Measurements from ENCODE around the gene AIF1.
A peak's percentile ranks its signal among the peaks of the same experiment; 100 is the strongest.
"Not testable (repeated sequence)": the region's sequence is repeated elsewhere in the genome, so short reads cannot be mapped to it uniquely, and the experiment has no call there.

AIF1 gene

DNA sequence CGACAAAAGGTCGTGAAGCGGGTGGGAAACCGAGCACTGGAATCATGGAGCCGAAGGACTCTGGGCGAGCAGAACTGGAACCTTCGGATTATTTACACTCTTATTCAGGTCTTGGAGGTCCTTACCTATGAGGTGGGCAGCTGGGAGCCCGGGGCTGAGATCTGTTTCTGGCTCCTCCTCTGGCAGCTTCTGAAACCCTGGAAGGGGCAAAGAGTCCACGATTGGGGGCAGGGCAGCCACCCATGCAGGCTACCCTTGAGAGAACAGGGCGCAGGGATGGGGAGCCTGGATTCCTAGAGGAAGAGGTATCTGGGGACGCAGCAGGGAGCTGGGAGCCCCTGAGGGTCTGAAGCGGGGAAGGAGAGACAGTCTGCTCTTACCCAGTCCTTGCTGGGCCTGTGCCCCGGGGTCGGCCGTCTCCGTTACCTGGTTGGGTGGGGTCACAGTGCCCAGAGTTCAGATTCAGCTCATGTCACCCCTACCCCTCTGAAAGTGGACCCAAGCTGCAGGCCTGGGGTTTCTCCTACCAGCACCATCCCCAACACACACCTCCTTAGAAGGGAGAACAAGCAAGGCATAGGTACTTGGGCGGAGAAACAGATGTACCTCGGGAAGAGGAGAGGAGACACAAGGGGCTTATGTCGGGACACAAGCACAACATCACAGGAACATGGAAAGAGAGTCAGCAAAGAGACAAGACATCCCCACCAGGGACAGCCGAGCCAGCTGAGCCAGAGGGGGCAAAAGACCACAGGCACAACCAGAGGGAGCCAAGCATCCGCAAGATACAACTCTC, 33.4 kb upstream of the AIF1 start:
- Histone ChIP-seq H3K9ac (ENCODE audit: low read depth in 1 of 2, low read length in 2 of 2) (peak overlapping the region; percentile 71 to 99), H3K4me3 (ENCODE audit: low read depth in 1 of 2, low read length in 2 of 2) (peak overlapping the region; percentile 91 to 92)

DNA sequence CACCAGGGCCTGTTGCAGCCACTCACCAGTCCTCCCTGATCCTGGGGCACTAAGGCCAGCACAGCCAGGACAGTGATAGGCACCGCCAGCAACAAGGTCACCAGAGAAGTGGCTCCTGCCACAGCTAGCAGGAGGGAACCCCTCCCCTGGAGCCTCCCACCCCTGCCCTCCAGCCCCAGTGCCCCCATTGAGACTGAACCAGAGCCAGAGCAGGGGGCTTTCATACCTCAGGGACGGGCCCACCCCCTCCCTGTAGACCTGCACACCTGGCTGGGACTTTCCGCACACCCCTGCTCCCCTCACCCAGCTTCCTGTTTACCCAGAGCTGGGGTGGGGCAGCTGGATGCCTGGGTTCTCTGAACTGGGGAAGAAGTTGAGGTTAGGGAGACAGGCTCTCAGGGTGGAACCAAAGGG, 32.8 kb upstream of the AIF1 start, which contains the start of gene LTB:
TSS of gene LTB (minus strand) at position 195 of the 414 bp plus-strand sequence. CDS start at position 188, 7 bp downstream.
- Histone ChIP-seq H3K27ac (ENCODE audit: low read depth, low read length) (peak within 1 kb of the TSS; percentile 64), H3K27me3 (ENCODE audit: control insufficient read depth in 1 of 2, insufficient read depth in 2 of 2, low read length in 2 of 2) (peaks cover 0 to 5% of the 10 kb centered on the region in 2 donors), H3K4me3 (ENCODE audit: low read depth in 1 of 2, low read length in 2 of 2) (peak within 1 kb of the TSS; percentile 91 to 92), H3K9ac (ENCODE audit: low read depth in 1 of 2, low read length in 2 of 2) (peak within 1 kb of the TSS; percentile 71 to 99), H3K36me3 (ENCODE audit: control insufficient read depth in 1 of 2, insufficient read depth in 2 of 2, low read length in 2 of 2) (no peaks in the 10 kb centered on the region), H3K4me1 (ENCODE audit: control insufficient read depth in 1 of 2, insufficient read depth in 2 of 2, low read length in 2 of 2) (peaks cover 17 to 28% of the 10 kb centered on the region in 2 donors), H3K9me3 (ENCODE audit: control insufficient read depth in 1 of 2, low read length in 2 of 2) (no peaks in the 10 kb centered on the region)

More for the DNA sequence above, 33.4 kb upstream of the AIF1 start:
- H3K27me3 ChIP-seq (ENCODE audit: control insufficient read depth in 1 of 2, insufficient read depth in 2 of 2, low read length in 2 of 2): peaks cover 0 to 5% of the 10 kb centered on the region in 2 donors
- H3K36me3 ChIP-seq (ENCODE audit: control insufficient read depth in 1 of 2, insufficient read depth in 2 of 2, low read length in 2 of 2): no peaks in the 10 kb centered on the region
- no peaks in the 10 kb centered on the region for H3K9me3 ChIP-seq (ENCODE audit: control insufficient read depth in 1 of 2, low read length in 2 of 2)
- H3K27ac ChIP-seq (ENCODE audit: low read depth, low read length): peak overlapping the region; percentile 64
- H3K4me1 ChIP-seq (ENCODE audit: control insufficient read depth in 1 of 2, insufficient read depth in 2 of 2, low read length in 2 of 2): peaks cover 17 to 28% of the 10 kb centered on the region in 2 donors

DNA sequence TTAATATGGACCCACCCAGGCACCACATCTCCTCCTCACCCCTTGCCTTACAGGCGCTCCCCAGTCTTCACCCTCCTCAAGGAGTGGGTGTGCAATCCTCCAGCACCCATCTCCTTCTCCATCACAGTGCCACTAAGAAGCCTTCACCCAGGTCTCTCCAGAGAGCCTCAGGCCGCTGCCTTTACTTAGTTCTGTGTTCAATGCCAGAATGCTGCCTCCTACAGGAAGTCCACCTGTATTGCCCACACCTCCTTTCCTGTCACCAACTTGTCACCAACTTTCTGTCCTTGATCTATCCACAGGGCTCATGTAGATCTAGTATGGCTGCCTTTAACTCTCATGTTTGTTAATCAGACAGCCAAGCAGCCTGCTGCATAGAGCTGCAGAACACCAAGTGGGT, 29.5 kb upstream of the AIF1 start:
- no peak overlapping the region for H3K27ac ChIP-seq (ENCODE audit: low read depth, low read length)

DNA sequence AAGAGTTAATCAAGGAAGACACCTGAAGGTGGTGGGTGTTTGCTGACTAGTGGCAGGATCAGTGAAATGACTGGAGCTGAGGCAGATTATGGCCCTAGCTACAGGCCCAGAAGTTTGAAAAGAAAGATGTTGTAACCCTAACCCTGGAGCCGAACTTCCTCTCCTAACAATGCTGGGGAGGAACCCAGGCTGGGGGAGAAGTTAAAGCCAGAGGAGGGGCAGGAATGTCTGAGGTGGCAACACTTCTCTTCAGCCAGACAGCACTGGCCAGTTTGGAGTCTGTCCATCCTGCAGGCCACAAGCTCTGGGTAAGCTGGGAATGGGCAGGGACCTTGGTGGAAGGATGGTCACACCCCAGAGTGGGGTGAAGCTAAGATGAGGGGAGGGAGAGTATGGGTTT, 29.0 kb upstream of the AIF1 start, which contains the start of gene LST1:
TSS of gene LST1 (plus strand) at position 270 of the 400 bp plus-strand sequence. CDS start 1,023 bp downstream, outside the sequence.
- Histone ChIP-seq H3K9ac (ENCODE audit: low read depth in 1 of 2, low read length in 2 of 2) (peak within 1 kb of the TSS in 1 of 2 donors; percentile 34), H3K4me1 (ENCODE audit: control insufficient read depth in 1 of 2, insufficient read depth in 2 of 2, low read length in 2 of 2) (peaks cover 12 to 27% of the 10 kb centered on the region in 2 donors), H3K9me3 (ENCODE audit: control insufficient read depth in 1 of 2, low read length in 2 of 2) (no peaks in the 10 kb centered on the region), H3K27me3 (ENCODE audit: control insufficient read depth in 1 of 2, insufficient read depth in 2 of 2, low read length in 2 of 2) (peaks cover 0 to 5% of the 10 kb centered on the region in 2 donors), H3K4me3 (ENCODE audit: low read depth in 1 of 2, low read length in 2 of 2) (peak within 1 kb of the TSS; percentile 23 to 45), H3K27ac (ENCODE audit: low read depth, low read length) (no peak within 1 kb of the TSS), H3K36me3 (ENCODE audit: control insufficient read depth in 1 of 2, insufficient read depth in 2 of 2, low read length in 2 of 2) (no peaks in the 10 kb centered on the region)

More for the DNA sequence above, 29.5 kb upstream of the AIF1 start:
- Histone ChIP-seq H3K9me3 (ENCODE audit: control insufficient read depth in 1 of 2, low read length in 2 of 2) (no peaks in the 10 kb centered on the region), H3K36me3 (ENCODE audit: control insufficient read depth in 1 of 2, insufficient read depth in 2 of 2, low read length in 2 of 2) (no peaks in the 10 kb centered on the region), H3K27me3 (ENCODE audit: control insufficient read depth in 1 of 2, insufficient read depth in 2 of 2, low read length in 2 of 2) (peaks cover 0 to 5% of the 10 kb centered on the region in 2 donors), H3K4me1 (ENCODE audit: control insufficient read depth in 1 of 2, insufficient read depth in 2 of 2, low read length in 2 of 2) (peaks cover 15 to 29% of the 10 kb centered on the region in 2 donors), H3K9ac (ENCODE audit: low read depth in 1 of 2, low read length in 2 of 2) (no peak overlapping the region), H3K4me3 (ENCODE audit: low read depth in 1 of 2, low read length in 2 of 2) (no peak overlapping the region)

DNA sequence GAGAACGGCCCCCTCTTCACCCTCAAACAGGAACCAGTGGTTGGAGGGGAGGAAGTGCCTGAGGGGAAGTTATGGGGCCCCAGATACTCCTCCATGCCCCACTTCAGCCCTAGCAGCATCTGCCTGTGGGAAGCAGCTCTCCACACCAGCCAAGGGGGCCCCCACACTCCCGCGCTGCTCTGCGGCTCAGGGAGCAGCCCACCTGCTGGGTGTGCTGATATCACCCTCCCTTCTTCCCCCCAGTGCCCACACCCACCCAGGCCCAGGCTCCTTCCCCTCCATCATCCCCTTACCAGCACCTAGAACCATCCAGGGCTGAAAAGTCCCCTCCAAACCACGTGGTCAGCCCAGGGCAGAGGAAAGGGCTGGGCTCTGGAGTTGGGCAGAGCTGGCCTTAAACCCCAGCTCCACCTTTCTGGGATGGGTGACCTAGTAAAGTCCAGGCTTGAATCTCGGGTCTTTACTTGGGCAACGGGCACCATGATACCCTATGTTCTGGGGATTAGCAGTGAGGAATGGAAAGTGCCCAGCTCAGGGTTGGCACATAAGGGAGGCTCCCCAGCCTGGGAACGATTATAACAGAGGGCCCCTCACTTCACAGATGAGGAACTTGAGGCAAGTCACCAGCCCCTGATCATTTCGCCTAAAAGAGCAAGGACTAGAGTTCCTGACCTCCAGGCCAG, 28.3 kb upstream of the AIF1 start:
- H3K27ac ChIP-seq (ENCODE audit: low read depth, low read length): no peak overlapping the region
- H3K9me3 ChIP-seq (ENCODE audit: control insufficient read depth in 1 of 2, low read length in 2 of 2): no peaks in the 10 kb centered on the region
- H3K27me3 ChIP-seq (ENCODE audit: control insufficient read depth in 1 of 2, insufficient read depth in 2 of 2, low read length in 2 of 2): peaks cover 0 to 5% of the 10 kb centered on the region in 2 donors
- no peak overlapping the region for H3K9ac ChIP-seq (ENCODE audit: low read depth in 1 of 2, low read length in 2 of 2)
- peak overlapping the region; percentile 23 to 45 for H3K4me3 ChIP-seq (ENCODE audit: low read depth in 1 of 2, low read length in 2 of 2)
- peaks cover 7 to 21% of the 10 kb centered on the region in 2 donors for H3K4me1 ChIP-seq (ENCODE audit: control insufficient read depth in 1 of 2, insufficient read depth in 2 of 2, low read length in 2 of 2)
- no peaks in the 10 kb centered on the region for H3K36me3 ChIP-seq (ENCODE audit: control insufficient read depth in 1 of 2, insufficient read depth in 2 of 2, low read length in 2 of 2)

DNA sequence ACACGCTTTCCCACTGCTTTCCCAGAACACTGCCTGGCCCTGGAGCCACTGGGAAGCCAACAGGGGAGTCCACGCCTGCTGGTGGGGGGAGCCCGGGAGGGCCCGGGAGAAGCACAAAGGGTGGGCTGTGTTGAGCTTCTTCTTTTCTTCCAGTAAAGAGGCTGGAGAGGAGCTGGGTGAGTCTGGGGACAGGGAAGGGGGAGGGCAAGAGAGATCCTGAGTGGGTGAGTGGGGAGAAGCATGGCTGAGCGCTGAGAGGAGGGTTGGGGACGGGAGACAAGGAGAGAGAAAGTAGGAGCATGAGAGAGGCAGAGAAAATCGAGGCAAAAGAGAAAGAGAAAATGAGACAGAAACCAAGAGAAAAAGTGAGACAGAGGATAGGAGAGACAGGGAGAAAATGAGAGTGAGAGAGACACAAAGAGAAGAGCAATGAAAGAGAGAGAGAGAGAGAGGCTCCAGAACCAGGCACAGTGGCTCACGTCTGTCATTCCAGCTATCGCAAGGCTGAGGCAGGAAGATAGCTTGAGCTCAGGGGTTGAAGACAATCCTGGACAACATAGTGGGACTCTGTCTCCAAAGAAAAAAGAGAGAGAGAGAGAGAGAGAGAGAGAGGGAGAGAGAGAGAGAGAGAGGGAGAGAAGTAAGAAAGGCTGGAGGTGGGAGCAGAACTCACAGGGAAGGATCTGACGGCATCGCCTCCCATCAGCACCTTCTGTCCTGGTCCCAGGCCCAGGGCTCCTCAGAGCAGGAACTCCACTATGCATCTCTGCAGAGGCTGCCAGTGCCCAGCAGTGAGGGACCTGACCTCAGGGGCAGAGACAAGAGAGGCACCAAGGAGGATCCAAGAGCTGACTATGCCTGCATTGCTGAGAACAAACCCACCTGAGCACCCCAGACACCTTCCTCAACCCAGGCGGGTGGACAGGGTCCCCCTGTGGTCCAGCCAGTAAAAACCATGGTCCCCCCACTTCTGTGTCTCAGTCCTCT, 26.9 kb upstream of the AIF1 start:
- H3K9ac ChIP-seq (ENCODE audit: low read depth in 1 of 2, low read length in 2 of 2): peak overlapping the region in 1 of 2 donors; percentile 18
- H3K4me1 ChIP-seq (ENCODE audit: control insufficient read depth in 1 of 2, insufficient read depth in 2 of 2, low read length in 2 of 2): peaks cover 0 to 15% of the 10 kb centered on the region in 2 donors
- H3K27ac ChIP-seq (ENCODE audit: low read depth, low read length): no peak overlapping the region
- no peaks in the 10 kb centered on the region for H3K9me3 ChIP-seq (ENCODE audit: control insufficient read depth in 1 of 2, low read length in 2 of 2)
- H3K4me3 ChIP-seq (ENCODE audit: low read depth in 1 of 2, low read length in 2 of 2): peak overlapping the region in 1 of 2 donors; percentile 23
- H3K36me3 ChIP-seq (ENCODE audit: control insufficient read depth in 1 of 2, insufficient read depth in 2 of 2, low read length in 2 of 2): no peaks in the 10 kb centered on the region
- H3K27me3 ChIP-seq (ENCODE audit: control insufficient read depth in 1 of 2, insufficient read depth in 2 of 2, low read length in 2 of 2): no peaks in the 10 kb centered on the region

DNA sequence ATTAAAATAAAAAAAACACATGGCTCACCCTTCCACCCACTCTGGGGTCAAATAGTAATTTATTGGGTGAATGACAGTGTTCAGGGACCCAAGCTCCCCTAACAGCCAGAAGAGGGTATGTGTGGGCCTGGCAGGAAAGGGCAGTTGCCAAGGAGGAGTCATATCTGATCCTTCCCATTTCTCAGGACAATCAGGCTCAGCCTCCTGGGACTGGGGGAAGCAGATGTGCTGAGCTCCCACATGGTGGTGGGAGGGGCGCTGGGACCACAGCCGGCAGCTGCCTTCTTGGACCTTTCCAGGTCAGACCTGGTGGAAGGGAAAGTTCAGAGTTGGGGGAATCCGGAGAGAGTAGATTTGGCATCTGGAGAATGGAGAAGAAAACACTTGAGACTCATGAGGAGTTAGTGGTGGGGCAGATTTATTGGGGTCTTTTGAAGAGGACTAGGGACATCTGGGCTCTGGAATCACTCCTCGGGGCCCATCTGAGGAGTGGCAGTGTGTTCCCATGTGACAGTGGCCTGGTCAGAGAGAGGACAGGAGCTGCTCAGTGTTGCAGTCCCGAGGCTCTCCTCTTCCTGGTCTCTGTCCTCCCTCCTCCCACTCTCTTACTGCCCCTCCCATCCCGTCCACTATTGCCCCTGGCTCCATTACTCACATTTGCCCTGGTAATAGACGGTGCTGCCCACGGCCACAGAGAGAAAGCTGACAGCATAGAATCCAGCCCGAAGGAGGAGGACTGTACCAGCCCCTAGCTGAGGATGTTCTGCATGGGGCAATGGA, 26.0 kb upstream of the AIF1 start:
- Histone ChIP-seq H3K27ac (ENCODE audit: low read depth, low read length) (no peak overlapping the region), H3K9me3 (ENCODE audit: control insufficient read depth in 1 of 2, low read length in 2 of 2) (no peaks in the 10 kb centered on the region), H3K36me3 (ENCODE audit: control insufficient read depth in 1 of 2, insufficient read depth in 2 of 2, low read length in 2 of 2) (no peaks in the 10 kb centered on the region), H3K9ac (ENCODE audit: low read depth in 1 of 2, low read length in 2 of 2) (no peak overlapping the region), H3K27me3 (ENCODE audit: control insufficient read depth in 1 of 2, insufficient read depth in 2 of 2, low read length in 2 of 2) (no peaks in the 10 kb centered on the region), H3K4me1 (ENCODE audit: control insufficient read depth in 1 of 2, insufficient read depth in 2 of 2, low read length in 2 of 2) (peaks cover 0 to 15% of the 10 kb centered on the region in 2 donors), H3K4me3 (ENCODE audit: low read depth in 1 of 2, low read length in 2 of 2) (no peak overlapping the region)

DNA sequence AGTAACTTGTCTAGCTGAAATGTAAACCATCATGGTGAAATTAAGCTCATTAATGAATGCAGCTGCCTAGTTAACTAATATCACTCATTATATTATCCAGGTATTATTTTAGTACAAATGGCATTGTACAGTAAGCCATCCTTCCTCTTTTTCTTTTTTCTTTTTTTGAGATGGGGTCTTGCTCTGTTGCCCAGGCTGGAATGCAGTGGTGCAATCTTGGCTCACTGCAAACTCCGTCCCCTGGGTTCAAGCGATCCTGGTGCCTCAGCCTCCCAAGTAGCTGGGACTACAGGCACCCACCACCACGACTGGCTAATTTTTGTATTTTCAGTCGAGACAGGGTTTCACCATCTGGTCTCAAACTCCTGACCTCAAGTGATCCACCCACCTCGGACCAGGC, 24.3 kb upstream of the AIF1 start:
- not testable (repeated sequence) for H3K4me3 ChIP-seq (ENCODE audit: low read depth in 1 of 2, low read length in 2 of 2); H3K27ac ChIP-seq (ENCODE audit: low read depth, low read length); H3K27me3 ChIP-seq (ENCODE audit: control insufficient read depth in 1 of 2, insufficient read depth in 2 of 2, low read length in 2 of 2); H3K36me3 ChIP-seq (ENCODE audit: control insufficient read depth in 1 of 2, insufficient read depth in 2 of 2, low read length in 2 of 2); H3K9ac ChIP-seq (ENCODE audit: low read depth in 1 of 2, low read length in 2 of 2); H3K9me3 ChIP-seq (ENCODE audit: control insufficient read depth in 1 of 2, low read length in 2 of 2)
- peaks cover 0 to 10% of the 10 kb centered on the region in 2 donors for H3K4me1 ChIP-seq (ENCODE audit: control insufficient read depth in 1 of 2, insufficient read depth in 2 of 2, low read length in 2 of 2)

DNA sequence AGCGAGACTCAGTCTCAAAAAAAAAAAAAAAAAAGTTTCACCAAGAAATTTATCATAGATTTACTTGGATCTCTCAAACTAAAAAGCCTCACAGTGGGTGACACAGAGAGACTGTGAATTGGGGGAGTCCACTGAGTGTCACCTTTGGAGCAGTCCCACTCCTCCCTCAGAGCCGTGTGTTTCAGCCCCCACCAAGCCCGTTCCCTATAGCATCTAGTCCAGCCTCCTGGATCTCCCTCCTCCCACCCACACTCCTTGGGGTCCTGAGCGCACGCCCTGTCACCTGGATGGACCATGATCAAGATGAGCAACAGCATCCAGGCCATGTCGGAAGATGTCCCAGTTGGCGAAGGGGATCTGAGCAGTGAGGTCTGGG, 22.6 kb upstream of the AIF1 start:
- Histone ChIP-seq H3K27ac (ENCODE audit: low read depth, low read length) (no peak overlapping the region), H3K9me3 (ENCODE audit: control insufficient read depth in 1 of 2, low read length in 2 of 2) (no peaks in the 10 kb centered on the region), H3K4me3 (ENCODE audit: low read depth in 1 of 2, low read length in 2 of 2) (no peak overlapping the region), H3K4me1 (ENCODE audit: control insufficient read depth in 1 of 2, insufficient read depth in 2 of 2, low read length in 2 of 2) (peaks cover 0 to 3% of the 10 kb centered on the region in 2 donors), H3K9ac (ENCODE audit: low read depth in 1 of 2, low read length in 2 of 2) (no peak overlapping the region), H3K27me3 (ENCODE audit: control insufficient read depth in 1 of 2, insufficient read depth in 2 of 2, low read length in 2 of 2) (no peaks in the 10 kb centered on the region), H3K36me3 (ENCODE audit: control insufficient read depth in 1 of 2, insufficient read depth in 2 of 2, low read length in 2 of 2) (no peaks in the 10 kb centered on the region)
